GM23338 (cell line): Measurements from ENCODE around the gene ITCH. TPM values are rescaled to one million over a fixed set of nuclear protein-coding genes. Genes with fewer than 3 reads are reported as not detected.

Source experiments
- ATAC-seq: fragments of 200-7000 bp; cut with Tn5 transposase; 3 replicates; pipeline ENCODE4 v1.9.1; 2020
- DNase-seq: peaks from one replicate; pipeline ENCODE4 v3.0.0-alpha.2; 2015; ENCODE audit warnings: low spot score
- H2AFZ ChIP-seq: fragments of 200-600 bp; sonication (generic); 2 replicates; pipeline ENCODE4 v1.8.0; 2016; ENCODE audit warnings: antibody characterized with exemption, mild to moderate bottlenecking, moderate library complexity
- H3F3A ChIP-seq: fragments of 200-600 bp; sonication (generic); replicated peaks from 2 replicates; pipeline ENCODE4 v1.8.0; 2017; ENCODE audit warnings: antibody characterized with exemption, mixed run types, low read depth
- H3K27ac ChIP-seq: fragments of 200-600 bp; sonication (generic); 2 replicates; pipeline ENCODE4 v1.6.1; 2016; ENCODE audit warnings: low read depth
- H3K27me3 ChIP-seq: fragments of 200-600 bp; sonication (generic); 2 replicates; pipeline ENCODE4 v1.8.0; 2016; ENCODE audit warnings: mild to moderate bottlenecking, mixed run types, moderate library complexity; ENCODE audit not compliant: insufficient read depth
- H3K36me3 ChIP-seq: fragments of 200-600 bp; sonication (generic); 2 replicates; pipeline ENCODE4 v1.8.0; 2016; ENCODE audit warnings: mild to moderate bottlenecking; ENCODE audit not compliant: insufficient read depth
- H3K4me1 ChIP-seq: fragments of 200-600 bp; sonication (generic); 2 replicates; pipeline ENCODE4 v1.8.0; 2016; ENCODE audit warnings: mild to moderate bottlenecking, moderate library complexity; ENCODE audit not compliant: insufficient read depth
- H3K4me2 ChIP-seq: fragments of 200-600 bp; sonication (generic); 2 replicates; pipeline ENCODE4 v1.7.1; 2017; ENCODE audit warnings: mixed run types
- H3K4me3 ChIP-seq: fragments of 200-600 bp; sonication (generic); 2 replicates; pipeline ENCODE4 v1.6.1; 2016; ENCODE audit warnings: mixed run types
- H3K79me2 ChIP-seq: fragments of 200-600 bp; sonication (generic); replicated peaks from 2 replicates; pipeline ENCODE4 v1.8.0; 2017; ENCODE audit warnings: mild to moderate bottlenecking; ENCODE audit not compliant: insufficient read depth
- H3K9me2 ChIP-seq: fragments of 200-600 bp; sonication (generic); 2 replicates; pipeline ENCODE4 v1.8.0; 2017; ENCODE audit not compliant: insufficient read depth
- H4K20me1 ChIP-seq: fragments of 200-600 bp; sonication (generic); replicated peaks from 2 replicates; pipeline ENCODE4 v1.8.0; 2017; ENCODE audit warnings: mild to moderate bottlenecking; ENCODE audit not compliant: insufficient read depth
- H3K27ac Mint-ChIP-seq: 2 replicates; pipeline ENCODE4 v1.8.0; 2020; ENCODE audit warnings: inconsistent platforms, mild to moderate bottlenecking, moderate library complexity, mixed read lengths
- H3K27me3 Mint-ChIP-seq: 3 replicates; pipeline ENCODE4 v1.8.0; 2022; ENCODE audit warnings: low read depth, mild to moderate bottlenecking, moderate library complexity, mixed read lengths, inconsistent platforms; ENCODE audit not compliant: insufficient read depth, poor library complexity
- H3K36me3 Mint-ChIP-seq: 3 replicates; pipeline ENCODE4 v1.8.0; 2021; ENCODE audit warnings: low read depth, mild to moderate bottlenecking, inconsistent platforms, moderate library complexity, mixed read lengths
- H3K4me1 Mint-ChIP-seq: 3 replicates; pipeline ENCODE4 v1.8.0; 2020; ENCODE audit warnings: mild to moderate bottlenecking, inconsistent platforms, mixed read lengths
- H3K4me3 Mint-ChIP-seq: 3 replicates; pipeline ENCODE4 v1.8.0; 2021; ENCODE audit warnings: moderate library complexity, mild to moderate bottlenecking, inconsistent platforms, mixed read lengths
- H3K9me3 Mint-ChIP-seq: 3 replicates; pipeline ENCODE4 v1.8.0; 2020; ENCODE audit warnings: moderate library complexity, mild to moderate bottlenecking, inconsistent platforms, mixed read lengths
- CREB1 ChIP-seq: fragments of 250-450 bp; sonication (Bioruptor Pico); IDR thresholded peaks from 2 replicates; pipeline ENCODE4 v1.5.0; 2020; ENCODE audit warnings: low read depth, mild to moderate bottlenecking, moderate library complexity
- EZH2 ChIP-seq: fragments of 200-600 bp; sonication (generic); IDR thresholded peaks from one replicate; pipeline ENCODE4 v1.8.0; 2017; ENCODE audit warnings: antibody characterized with exemption, mild to moderate bottlenecking, low read depth; ENCODE audit not compliant: unreplicated experiment
- EZH2phosphoT487 ChIP-seq: fragments of 200-600 bp; sonication (generic); IDR thresholded peaks from one replicate; pipeline ENCODE4 v1.8.1; 2018; ENCODE audit warnings: antibody characterized with exemption; ENCODE audit not compliant: unreplicated experiment
- JUNB ChIP-seq: IDR thresholded peaks from one replicate; pipeline ENCODE4 v1.6.1; 2016; ENCODE audit warnings: antibody characterized with exemption; ENCODE audit not compliant: unreplicated experiment
- NANOG ChIP-seq: IDR thresholded peaks from 2 replicates; pipeline ENCODE4 v1.6.1; 2016; ENCODE audit warnings: antibody characterized with exemption, borderline replicate concordance
- STAT1 ChIP-seq: IDR thresholded peaks from one replicate; pipeline ENCODE4 v1.6.1; 2016; ENCODE audit warnings: antibody characterized with exemption; ENCODE audit not compliant: unreplicated experiment
- ZNF331 ChIP-seq: fragments of 250-450 bp; sonication (Bioruptor Pico); IDR thresholded peaks from 2 replicates; pipeline ENCODE4 v1.5.0; 2020; ENCODE audit warnings: low read depth, mild to moderate bottlenecking, moderate library complexity
- polyA plus RNA-seq: library from polyadenylated mRNA; unstranded; fragments of >200 nt; fragmentation: Nextera tagmentation; extraction: Ambion mirVana; gene quantifications from 2 replicates; pipeline ENCODE4 v1.2.1, GENCODE V29; 2016
- total RNA-seq: library from RNA; depleted of rRNA; stranded (reverse); fragments of >200 nt; shearing (Covaris generic); gene quantifications from 2 replicates; pipeline ENCODE4 v1.2.3, GENCODE V29; 2014
- TF ChIP-seq, protein P1 (sequence below): fragments of 250-450 bp; sonication (Bioruptor Pico); IDR thresholded peaks from 2 replicates; pipeline ENCODE4 v1.5.0; 2020; ENCODE audit warnings: mild to moderate bottlenecking, moderate library complexity

The ITCH gene
- total and polyA plus RNA-seq, 2 experiments from 2014 or later, result 16.4 to 31.6 TPM

DNA sequence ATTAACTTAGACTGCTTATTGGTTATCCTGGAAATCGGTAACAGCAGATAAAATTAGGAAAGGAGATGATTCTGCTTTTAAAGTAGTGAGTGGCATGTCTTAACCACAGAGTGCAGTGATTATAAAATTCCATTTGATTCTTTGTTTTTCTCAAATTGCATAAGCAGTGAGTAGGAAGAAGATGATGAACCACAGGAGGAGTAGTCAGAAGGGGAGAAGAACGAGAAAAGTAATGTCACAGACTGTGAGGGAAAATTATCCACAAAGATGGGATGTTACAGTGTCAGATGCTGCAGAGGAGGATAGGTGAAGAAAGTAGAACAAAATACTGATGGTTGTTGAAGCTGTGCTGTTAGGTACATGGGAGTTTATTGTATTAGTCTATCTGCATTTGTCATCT, 63.0 kb downstream of the ITCH start:
- Histone ChIP-seq H3K4me1 (no peaks in the 10 kb centered on the region), H3F3A (no peaks in the 10 kb centered on the region), H3K36me3 (peaks cover 16% of the 10 kb centered on the region), H3K4me2 (no peak overlapping the region), H3K4me3 (no peak overlapping the region), H3K27me3 (no peaks in the 10 kb centered on the region), H2AFZ (no peak overlapping the region), H3K9me2 (no peaks in the 10 kb centered on the region), H3K79me2 (peaks cover 35% of the 10 kb centered on the region), H3K27ac (no peak overlapping the region), H4K20me1 (peaks cover 18% of the 10 kb centered on the region)
- ATAC-seq, result no peak
- peaks cover 4% of the 10 kb centered on the region for H3K27me3 Mint-ChIP-seq
- TF ChIP-seq, protein P1, sequence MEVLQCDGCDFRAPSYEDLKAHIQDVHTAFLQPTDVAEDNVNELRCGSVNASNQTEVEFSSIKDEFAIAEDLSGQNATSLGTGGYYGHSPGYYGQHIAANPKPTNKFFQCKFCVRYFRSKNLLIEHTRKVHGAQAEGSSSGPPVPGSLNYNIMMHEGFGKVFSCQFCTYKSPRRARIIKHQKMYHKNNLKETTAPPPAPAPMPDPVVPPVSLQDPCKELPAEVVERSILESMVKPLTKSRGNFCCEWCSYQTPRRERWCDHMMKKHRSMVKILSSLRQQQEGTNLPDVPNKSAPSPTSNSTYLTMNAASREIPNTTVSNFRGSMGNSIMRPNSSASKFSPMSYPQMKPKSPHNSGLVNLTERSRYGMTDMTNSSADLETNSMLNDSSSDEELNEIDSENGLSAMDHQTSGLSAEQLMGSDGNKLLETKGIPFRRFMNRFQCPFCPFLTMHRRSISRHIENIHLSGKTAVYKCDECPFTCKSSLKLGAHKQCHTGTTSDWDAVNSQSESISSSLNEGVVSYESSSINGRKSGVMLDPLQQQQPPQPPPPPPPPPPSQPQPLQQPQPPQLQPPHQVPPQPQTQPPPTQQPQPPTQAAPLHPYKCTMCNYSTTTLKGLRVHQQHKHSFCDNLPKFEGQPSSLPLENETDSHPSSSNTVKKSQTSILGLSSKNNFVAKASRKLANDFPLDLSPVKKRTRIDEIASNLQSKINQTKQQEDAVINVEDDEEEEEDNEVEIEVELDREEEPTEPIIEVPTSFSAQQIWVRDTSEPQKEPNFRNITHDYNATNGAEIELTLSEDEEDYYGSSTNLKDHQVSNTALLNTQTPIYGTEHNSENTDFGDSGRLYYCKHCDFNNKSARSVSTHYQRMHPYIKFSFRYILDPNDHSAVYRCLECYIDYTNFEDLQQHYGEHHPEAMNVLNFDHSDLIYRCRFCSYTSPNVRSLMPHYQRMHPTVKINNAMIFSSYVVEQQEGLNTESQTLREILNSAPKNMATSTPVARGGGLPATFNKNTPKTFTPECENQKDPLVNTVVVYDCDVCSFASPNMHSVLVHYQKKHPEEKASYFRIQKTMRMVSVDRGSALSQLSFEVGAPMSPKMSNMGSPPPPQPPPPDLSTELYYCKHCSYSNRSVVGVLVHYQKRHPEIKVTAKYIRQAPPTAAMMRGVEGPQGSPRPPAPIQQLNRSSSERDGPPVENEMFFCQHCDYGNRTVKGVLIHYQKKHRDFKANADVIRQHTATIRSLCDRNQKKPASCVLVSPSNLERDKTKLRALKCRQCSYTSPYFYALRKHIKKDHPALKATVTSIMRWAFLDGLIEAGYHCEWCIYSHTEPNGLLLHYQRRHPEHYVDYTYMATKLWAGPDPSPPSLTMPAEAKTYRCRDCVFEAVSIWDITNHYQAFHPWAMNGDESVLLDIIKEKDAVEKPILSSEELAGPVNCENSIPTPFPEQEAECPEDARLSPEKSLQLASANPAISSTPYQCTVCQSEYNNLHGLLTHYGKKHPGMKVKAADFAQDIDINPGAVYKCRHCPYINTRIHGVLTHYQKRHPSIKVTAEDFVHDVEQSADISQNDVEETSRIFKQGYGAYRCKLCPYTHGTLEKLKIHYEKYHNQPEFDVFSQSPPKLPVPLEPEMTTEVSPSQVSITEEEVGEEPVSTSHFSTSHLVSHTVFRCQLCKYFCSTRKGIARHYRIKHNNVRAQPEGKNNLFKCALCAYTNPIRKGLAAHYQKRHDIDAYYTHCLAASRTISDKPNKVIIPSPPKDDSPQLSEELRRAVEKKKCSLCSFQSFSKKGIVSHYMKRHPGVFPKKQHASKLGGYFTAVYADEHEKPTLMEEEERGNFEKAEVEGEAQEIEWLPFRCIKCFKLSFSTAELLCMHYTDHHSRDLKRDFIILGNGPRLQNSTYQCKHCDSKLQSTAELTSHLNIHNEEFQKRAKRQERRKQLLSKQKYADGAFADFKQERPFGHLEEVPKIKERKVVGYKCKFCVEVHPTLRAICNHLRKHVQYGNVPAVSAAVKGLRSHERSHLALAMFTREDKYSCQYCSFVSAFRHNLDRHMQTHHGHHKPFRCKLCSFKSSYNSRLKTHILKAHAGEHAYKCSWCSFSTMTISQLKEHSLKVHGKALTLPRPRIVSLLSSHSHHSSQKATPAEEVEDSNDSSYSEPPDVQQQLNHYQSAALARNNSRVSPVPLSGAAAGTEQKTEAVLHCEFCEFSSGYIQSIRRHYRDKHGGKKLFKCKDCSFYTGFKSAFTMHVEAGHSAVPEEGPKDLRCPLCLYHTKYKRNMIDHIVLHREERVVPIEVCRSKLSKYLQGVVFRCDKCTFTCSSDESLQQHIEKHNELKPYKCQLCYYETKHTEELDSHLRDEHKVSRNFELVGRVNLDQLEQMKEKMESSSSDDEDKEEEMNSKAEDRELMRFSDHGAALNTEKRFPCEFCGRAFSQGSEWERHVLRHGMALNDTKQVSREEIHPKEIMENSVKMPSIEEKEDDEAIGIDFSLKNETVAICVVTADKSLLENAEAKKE (CRISPR knock-in tag), result no peak
- TF ChIP-seq STAT1, result no peak
- no peak for TF ChIP-seq EZH2
- no peak for TF ChIP-seq CREB1
- DNase-seq, result no peak
- H3K27ac Mint-ChIP-seq, result no peak overlapping the region
- no peaks in the 10 kb centered on the region for H3K4me1 Mint-ChIP-seq
- no peaks in the 10 kb centered on the region for H3K9me3 Mint-ChIP-seq
- H3K36me3 Mint-ChIP-seq, result peaks cover 15% of the 10 kb centered on the region
- H3K4me3 Mint-ChIP-seq, result no peak overlapping the region

DNA sequence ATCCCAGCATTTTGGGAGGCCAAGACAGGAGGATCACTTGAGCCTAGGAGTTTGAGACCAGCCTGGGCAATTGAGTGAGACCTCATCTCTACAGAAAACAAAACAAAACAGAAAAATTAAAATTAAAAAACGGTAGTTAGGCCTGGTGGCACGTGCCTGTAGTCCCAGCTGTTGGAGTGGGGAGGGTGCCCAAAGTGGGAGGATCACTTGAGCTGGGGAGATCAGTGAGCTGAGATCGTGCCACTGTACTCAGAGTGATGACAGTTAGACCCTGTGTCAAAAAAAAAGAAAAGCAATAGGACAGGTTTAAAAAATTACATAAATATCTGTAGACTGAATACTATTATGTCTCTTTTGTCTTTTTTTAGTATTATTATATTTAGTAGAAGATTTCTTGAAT, 64.3 kb downstream of the ITCH start:
- TF ChIP-seq JUNB (no peak), EZH2phosphoT487 (no peak), NANOG (no peak), ZNF331 (CRISPR knock-in tag) (no peak)
- TF ChIP-seq, protein P1 (CRISPR knock-in tag), result no peak
- H2AFZ ChIP-seq, result no peak overlapping the region
- Mint-ChIP-seq H3K27me3 (peaks cover 4% of the 10 kb centered on the region), H3K4me3 (no peak overlapping the region), H3K27ac (no peak overlapping the region), H3K4me1 (no peaks in the 10 kb centered on the region), H3K9me3 (no peaks in the 10 kb centered on the region), H3K36me3 (peaks cover 10% of the 10 kb centered on the region)
- peaks cover 20% of the 10 kb centered on the region for H4K20me1 ChIP-seq
- no peaks in the 10 kb centered on the region for H3K27me3 ChIP-seq
- peaks cover 23% of the 10 kb centered on the region; the same call in 1 of the 2 replicates for H3K79me2 ChIP-seq
- no peaks in the 10 kb centered on the region for H3K4me1 ChIP-seq
- peaks cover 16% of the 10 kb centered on the region for H3K36me3 ChIP-seq
- H3K4me3 ChIP-seq, result no peak overlapping the region
- no peak overlapping the region for H3K27ac ChIP-seq
- H3K4me2 ChIP-seq, result no peak overlapping the region
- no peaks in the 10 kb centered on the region for H3F3A ChIP-seq
- H3K9me2 ChIP-seq, result no peaks in the 10 kb centered on the region
- DNase-seq, result no peak
- no peak for ATAC-seq
